ENCODE measurements around the gene KLF8.

GRCh38 chrX:56219700-56220099 is 12.5 kb upstream of the KLF8 start:
- TF ChIP-seq CTCF (conservative IDR thresholded peaks at IDR 0.05; ENCODE audit: low read depth in 2 of 2), result peak; percentile 29 to 41
- TF ChIP-seq REST (IDR thresholded peaks at IDR 0.05; ENCODE audit: unreplicated experiment), result no peak
- no peak for TF ChIP-seq CREB1 (CRISPR knock-in tag; IDR thresholded peaks at IDR 0.05; ENCODE audit: low read depth)
- TF ChIP-seq POLR2AphosphoS5 (IDR thresholded peaks at IDR 0.05; ENCODE audit: low read depth), result no peak
- TF ChIP-seq EZH2 (IDR thresholded peaks at IDR 0.05; ENCODE audit: low read depth, unreplicated experiment), result no peak

Data from GM23338 (cell line).